HUES48 (cell line): ENCODE data around the gene ANK3.

ENCODE experiments used
- H3K27ac ChIP-seq: one replicate; pipeline ENCODE4 v1.7.0; 2013; ENCODE audit warnings: low read depth, low read length, inconsistent platforms
- H3K27me3 ChIP-seq: 2 replicates; pipeline ENCODE4 v1.6.1; 2013; ENCODE audit warnings: mild to moderate bottlenecking, low read length; ENCODE audit not compliant: control insufficient read depth, insufficient read depth
- H3K36me3 ChIP-seq: 2 replicates; pipeline ENCODE4 v1.6.1; 2013; ENCODE audit warnings: low read length; ENCODE audit not compliant: control insufficient read depth, insufficient read depth
- H3K4me1 ChIP-seq: 2 replicates; pipeline ENCODE4 v1.6.1; 2013; ENCODE audit warnings: mild to moderate bottlenecking, low read length; ENCODE audit not compliant: control insufficient read depth, insufficient read depth
- H3K4me3 ChIP-seq: 2 replicates; pipeline ENCODE4 v1.5.1; 2013; ENCODE audit warnings: mild to moderate bottlenecking, low read depth, low read length
- H3K9ac ChIP-seq: 2 replicates; pipeline ENCODE4 v1.6.1; 2013; ENCODE audit warnings: mild to moderate bottlenecking, low read depth, low read length, moderate library complexity
- H3K9me3 ChIP-seq: 2 replicates; pipeline ENCODE4 v1.6.1; 2013; ENCODE audit warnings: low read length; ENCODE audit not compliant: control insufficient read depth, insufficient read depth

Gene ANK3

GRCh38 chr10:60394446-60394845 lies 4.8 kb upstream of the ANK3 start:
- Histone ChIP-seq H3K36me3 (no peaks in the 10 kb centered on the region), H3K4me1 (peaks cover 11% of the 10 kb centered on the region), H3K27ac (no peak overlapping the region), H3K9ac (no peak overlapping the region), H3K4me3 (no peak overlapping the region), H3K27me3 (no peaks in the 10 kb centered on the region), H3K9me3 (no peaks in the 10 kb centered on the region)

GRCh38 chr10:60390224-60390626 lies 550 bp upstream of the ANK3 start:
- Histone ChIP-seq H3K4me1 (peaks cover 24% of the 10 kb centered on the region), H3K27me3 (0 out of 2 replicates have a peak, but pooled peaks cover 4% of the 10 kb centered on the region), H3K27ac (no peak overlapping the region), H3K4me3 (no peak overlapping the region), H3K9me3 (no peaks in the 10 kb centered on the region), H3K9ac (no peak overlapping the region), H3K36me3 (no peaks in the 10 kb centered on the region)

- Histone ChIP-seq H3K4me1 (peaks cover 24% of the 10 kb centered on the region), H3K27me3 (0 out of 2 replicates have a peak, but pooled peaks cover 4% of the 10 kb centered on the region), H3K36me3 (no peaks in the 10 kb centered on the region), H3K9me3 (no peaks in the 10 kb centered on the region), H3K4me3 (no peak overlapping the region), H3K27ac (no peak overlapping the region), H3K9ac (no peak overlapping the region)
Measured at GRCh38 chr10:60388709-60389301, 870 bp downstream of the ANK3 start.

- Histone ChIP-seq H3K9me3 (no peaks in the 10 kb centered on the region), H3K4me1 (peaks cover 24% of the 10 kb centered on the region), H3K4me3 (no peak overlapping the region), H3K27me3 (0 out of 2 replicates have a peak, but pooled peaks cover 4% of the 10 kb centered on the region), H3K27ac (no peak overlapping the region), H3K9ac (no peak overlapping the region), H3K36me3 (no peaks in the 10 kb centered on the region)
Measured at GRCh38 chr10:60388116-60388625, 1.5 kb downstream of the ANK3 start.

GRCh38 chr10:60387531-60387930 lies 2.1 kb downstream of the ANK3 start:
- Histone ChIP-seq H3K27ac (no peak overlapping the region), H3K9me3 (no peaks in the 10 kb centered on the region), H3K9ac (no peak overlapping the region), H3K4me1 (peaks cover 24% of the 10 kb centered on the region), H3K27me3 (0 out of 2 replicates have a peak, but pooled peaks cover 4% of the 10 kb centered on the region), H3K36me3 (no peaks in the 10 kb centered on the region), H3K4me3 (no peak overlapping the region)

GRCh38 chr10:60385399-60385738 lies 4.3 kb downstream of the ANK3 start:
- Histone ChIP-seq H3K27me3 (0 out of 2 replicates have a peak, but pooled peaks cover 4% of the 10 kb centered on the region), H3K27ac (no peak overlapping the region), H3K4me3 (no peak overlapping the region), H3K4me1 (peaks cover 22% of the 10 kb centered on the region), H3K9ac (no peak overlapping the region), H3K36me3 (no peaks in the 10 kb centered on the region), H3K9me3 (no peaks in the 10 kb centered on the region)

GRCh38 chr10:60384708-60385398 lies 4.8 kb downstream of the ANK3 start:
- H3K27me3 ChIP-seq = 0 out of 2 replicates have a peak, but pooled peaks cover 4% of the 10 kb centered on the region
- no peaks in the 10 kb centered on the region for H3K9me3 ChIP-seq
- H3K4me3 ChIP-seq = no peak overlapping the region
- peaks cover 17% of the 10 kb centered on the region for H3K4me1 ChIP-seq
- H3K36me3 ChIP-seq = no peaks in the 10 kb centered on the region
- H3K9ac ChIP-seq = no peak overlapping the region
- H3K27ac ChIP-seq = no peak overlapping the region

- 0 out of 2 replicates have a peak, but pooled peaks cover 4% of the 10 kb centered on the region for H3K27me3 ChIP-seq
- no peak overlapping the region for H3K9ac ChIP-seq
- peaks cover 9% of the 10 kb centered on the region for H3K4me1 ChIP-seq
- H3K4me3 ChIP-seq = no peak overlapping the region
- H3K36me3 ChIP-seq = no peaks in the 10 kb centered on the region
- H3K9me3 ChIP-seq = no peaks in the 10 kb centered on the region
- H3K27ac ChIP-seq = no peak overlapping the region
Measured at GRCh38 chr10:60384011-60384410, 5.7 kb downstream of the ANK3 start.

GRCh38 chr10:60382946-60383681 lies 6.6 kb downstream of the ANK3 start:
- 0 out of 2 replicates have a peak, but pooled peaks cover 4% of the 10 kb centered on the region for H3K27me3 ChIP-seq
- no peak overlapping the region for H3K9ac ChIP-seq
- H3K4me3 ChIP-seq = no peak overlapping the region
- no peaks in the 10 kb centered on the region for H3K4me1 ChIP-seq
- no peaks in the 10 kb centered on the region for H3K36me3 ChIP-seq
- no peak overlapping the region for H3K27ac ChIP-seq
- H3K9me3 ChIP-seq = no peaks in the 10 kb centered on the region

GRCh38 chr10:60380781-60381180 lies 8.9 kb downstream of the ANK3 start:
- Histone ChIP-seq H3K27me3 (no peaks in the 10 kb centered on the region), H3K4me1 (peaks cover 8% of the 10 kb centered on the region), H3K9ac (no peak overlapping the region), H3K9me3 (no peaks in the 10 kb centered on the region), H3K27ac (no peak overlapping the region), H3K36me3 (no peaks in the 10 kb centered on the region), H3K4me3 (no peak overlapping the region)

GRCh38 chr10:60377955-60378354 lies 11.7 kb downstream of the ANK3 start:
- H3K27me3 ChIP-seq = no peaks in the 10 kb centered on the region
- no peaks in the 10 kb centered on the region for H3K36me3 ChIP-seq
- H3K9ac ChIP-seq = no peak overlapping the region
- no peaks in the 10 kb centered on the region for H3K9me3 ChIP-seq
- no peak overlapping the region for H3K27ac ChIP-seq
- no peak overlapping the region for H3K4me3 ChIP-seq
- H3K4me1 ChIP-seq = peaks cover 18% of the 10 kb centered on the region
